Islet precursor cell (in vitro differentiated cells): Measurements from ENCODE around the gene PIGR.

Source experiments
- DNase-seq: peaks from one replicate; pipeline ENCODE4 v3.0.0-alpha.2; 2018

The PIGR gene

GRCh38 chr1:206907304-206907991 is 38.8 kb downstream of the PIGR start:
- no peak for DNase-seq

- DNase-seq: peak; percentile 88
Measured at GRCh38 chr1:206905295-206906164, 40.7 kb downstream of the PIGR start.

- DNase-seq: no peak
Measured at GRCh38 chr1:206904423-206905142, 41.7 kb downstream of the PIGR start.

GRCh38 chr1:206903687-206904086 is 42.6 kb downstream of the PIGR start:
- DNase-seq: no peak

- no peak for DNase-seq
Measured at GRCh38 chr1:206902702-206903101, 43.6 kb downstream of the PIGR start.

- no peak for DNase-seq
Measured at GRCh38 chr1:206901944-206902343, 44.3 kb downstream of the PIGR start.

GRCh38 chr1:206900149-206900548 is 46.1 kb downstream of the PIGR start:
- DNase-seq: peak; percentile 32

- DNase-seq: peak; percentile 43
Measured at GRCh38 chr1:206899717-206900116, 46.5 kb downstream of the PIGR start.

- no peak for DNase-seq
Measured at GRCh38 chr1:206898915-206899431, 47.3 kb downstream of the PIGR start.

- DNase-seq: peak; percentile 48
Measured at GRCh38 chr1:206898089-206898914, 48.0 kb downstream of the PIGR start.

GRCh38 chr1:206897175-206897574 is 49.1 kb downstream of the PIGR start, which contains the start of gene IL24:
Gene IL24, plus strand, starts transcription at chr1:206897443. Its CDS starts 390 bp downstream, at chr1:206897833.
- peak; percentile 38 for DNase-seq

GRCh38 chr1:206896261-206896660 is 50.0 kb downstream of the PIGR start:
- no peak for DNase-seq

- peak; percentile 56 for DNase-seq
Measured at GRCh38 chr1:206895837-206896242, 50.4 kb downstream of the PIGR start.

- DNase-seq: peak; percentile 93
Measured at GRCh38 chr1:206895325-206895724, 50.9 kb downstream of the PIGR start.

GRCh38 chr1:206893380-206893779 is 52.9 kb downstream of the PIGR start:
- DNase-seq: peak; percentile 10

GRCh38 chr1:206892351-206892984 is 53.8 kb downstream of the PIGR start:
- peak; percentile 2 for DNase-seq

GRCh38 chr1:206891412-206891811 is 54.9 kb downstream of the PIGR start:
- DNase-seq: no peak

- no peak for DNase-seq
Measured at GRCh38 chr1:206890125-206891060, 55.9 kb downstream of the PIGR start.

- DNase-seq: no peak
Measured at GRCh38 chr1:206887701-206888100, 58.6 kb downstream of the PIGR start.

- no peak for DNase-seq
Measured at GRCh38 chr1:206886831-206887230, 59.4 kb downstream of the PIGR start.
